HL-60 (cell line): ENCODE data around the gene MGP.

Experiments used
- DNase-seq, 2 experiments: peaks; one replicate each; pipeline ENCODE4 v3.0.0-alpha.2; 2010 to 2020; ENCODE audit warnings: low read depth in 1 of 2, low spot score in 1 of 2
- H3K27ac ChIP-seq: fragments of 250-450 bp; sonication (Bioruptor Pico); replicated peaks from 2 replicates; pipeline ENCODE4 v1.5.1; 2020; ENCODE audit warnings: mild to moderate bottlenecking, moderate library complexity
- H3K27me3 ChIP-seq: fragments of 250-450 bp; sonication (Bioruptor Pico); 2 replicates; pipeline ENCODE4 v1.5.1; 2021; ENCODE audit warnings: mild to moderate bottlenecking, moderate library complexity; ENCODE audit not compliant: insufficient read depth, poor library complexity, severe bottlenecking
- H3K4me3 ChIP-seq: replicated peaks from 2 replicates; pipeline ENCODE4 v1.5.1; 2011; ENCODE audit warnings: mild to moderate bottlenecking, control low read depth, low read length; ENCODE audit not compliant: insufficient read depth
- GABPA ChIP-seq: IDR thresholded peaks from 2 replicates; pipeline ENCODE4 v1.6.1; 2012; ENCODE audit warnings: low read depth
- POLR2AphosphoS5 ChIP-seq: IDR thresholded peaks from 2 replicates; pipeline ENCODE4 v1.6.1; 2012; ENCODE audit warnings: low read depth
- SPI1 ChIP-seq: IDR thresholded peaks from 2 replicates; pipeline ENCODE4 v1.6.1; 2012; ENCODE audit warnings: low read depth, mild to moderate bottlenecking, borderline replicate concordance
- TF ChIP-seq, protein P1 (sequence below): IDR thresholded peaks from 2 replicates; pipeline ENCODE4 v1.6.1; 2012; ENCODE audit warnings: low read depth; ENCODE audit not compliant: insufficient replicate concordance
- TF ChIP-seq, protein P2 (sequence below): IDR thresholded peaks from one replicate; pipeline ENCODE4 v1.5.1; 2011; ENCODE audit warnings: low read length, control low read depth, inconsistent platforms; ENCODE audit not compliant: insufficient read depth

MGP gene

DNA sequence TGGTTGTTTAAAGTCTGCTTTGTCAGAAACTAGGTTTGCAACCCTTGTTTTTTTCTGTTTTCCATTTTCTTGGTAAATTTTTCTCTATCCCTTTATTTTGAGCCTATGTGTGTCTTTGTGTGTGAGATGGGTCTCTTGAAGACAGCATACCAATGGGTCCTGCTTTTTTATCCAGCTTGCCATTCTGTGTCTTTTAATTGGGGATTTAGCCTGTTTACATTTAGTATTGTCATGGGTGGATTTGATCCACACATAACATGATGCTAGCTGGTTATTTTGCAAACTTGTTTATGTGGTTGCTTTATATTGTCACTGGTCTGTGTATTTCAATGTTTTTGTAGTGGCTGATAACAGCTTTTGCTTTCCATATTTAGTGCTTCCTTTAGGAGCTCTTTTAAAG, 25.2 kb downstream of the MGP start:
- no peak for TF ChIP-seq GABPA
- TF ChIP-seq, protein P1, sequence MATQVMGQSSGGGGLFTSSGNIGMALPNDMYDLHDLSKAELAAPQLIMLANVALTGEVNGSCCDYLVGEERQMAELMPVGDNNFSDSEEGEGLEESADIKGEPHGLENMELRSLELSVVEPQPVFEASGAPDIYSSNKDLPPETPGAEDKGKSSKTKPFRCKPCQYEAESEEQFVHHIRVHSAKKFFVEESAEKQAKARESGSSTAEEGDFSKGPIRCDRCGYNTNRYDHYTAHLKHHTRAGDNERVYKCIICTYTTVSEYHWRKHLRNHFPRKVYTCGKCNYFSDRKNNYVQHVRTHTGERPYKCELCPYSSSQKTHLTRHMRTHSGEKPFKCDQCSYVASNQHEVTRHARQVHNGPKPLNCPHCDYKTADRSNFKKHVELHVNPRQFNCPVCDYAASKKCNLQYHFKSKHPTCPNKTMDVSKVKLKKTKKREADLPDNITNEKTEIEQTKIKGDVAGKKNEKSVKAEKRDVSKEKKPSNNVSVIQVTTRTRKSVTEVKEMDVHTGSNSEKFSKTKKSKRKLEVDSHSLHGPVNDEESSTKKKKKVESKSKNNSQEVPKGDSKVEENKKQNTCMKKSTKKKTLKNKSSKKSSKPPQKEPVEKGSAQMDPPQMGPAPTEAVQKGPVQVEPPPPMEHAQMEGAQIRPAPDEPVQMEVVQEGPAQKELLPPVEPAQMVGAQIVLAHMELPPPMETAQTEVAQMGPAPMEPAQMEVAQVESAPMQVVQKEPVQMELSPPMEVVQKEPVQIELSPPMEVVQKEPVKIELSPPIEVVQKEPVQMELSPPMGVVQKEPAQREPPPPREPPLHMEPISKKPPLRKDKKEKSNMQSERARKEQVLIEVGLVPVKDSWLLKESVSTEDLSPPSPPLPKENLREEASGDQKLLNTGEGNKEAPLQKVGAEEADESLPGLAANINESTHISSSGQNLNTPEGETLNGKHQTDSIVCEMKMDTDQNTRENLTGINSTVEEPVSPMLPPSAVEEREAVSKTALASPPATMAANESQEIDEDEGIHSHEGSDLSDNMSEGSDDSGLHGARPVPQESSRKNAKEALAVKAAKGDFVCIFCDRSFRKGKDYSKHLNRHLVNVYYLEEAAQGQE, result no peak
- TF ChIP-seq, protein P2, sequence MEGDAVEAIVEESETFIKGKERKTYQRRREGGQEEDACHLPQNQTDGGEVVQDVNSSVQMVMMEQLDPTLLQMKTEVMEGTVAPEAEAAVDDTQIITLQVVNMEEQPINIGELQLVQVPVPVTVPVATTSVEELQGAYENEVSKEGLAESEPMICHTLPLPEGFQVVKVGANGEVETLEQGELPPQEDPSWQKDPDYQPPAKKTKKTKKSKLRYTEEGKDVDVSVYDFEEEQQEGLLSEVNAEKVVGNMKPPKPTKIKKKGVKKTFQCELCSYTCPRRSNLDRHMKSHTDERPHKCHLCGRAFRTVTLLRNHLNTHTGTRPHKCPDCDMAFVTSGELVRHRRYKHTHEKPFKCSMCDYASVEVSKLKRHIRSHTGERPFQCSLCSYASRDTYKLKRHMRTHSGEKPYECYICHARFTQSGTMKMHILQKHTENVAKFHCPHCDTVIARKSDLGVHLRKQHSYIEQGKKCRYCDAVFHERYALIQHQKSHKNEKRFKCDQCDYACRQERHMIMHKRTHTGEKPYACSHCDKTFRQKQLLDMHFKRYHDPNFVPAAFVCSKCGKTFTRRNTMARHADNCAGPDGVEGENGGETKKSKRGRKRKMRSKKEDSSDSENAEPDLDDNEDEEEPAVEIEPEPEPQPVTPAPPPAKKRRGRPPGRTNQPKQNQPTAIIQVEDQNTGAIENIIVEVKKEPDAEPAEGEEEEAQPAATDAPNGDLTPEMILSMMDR, result no peak
- no peak for TF ChIP-seq SPI1
- no peak for TF ChIP-seq POLR2AphosphoS5
- no peak for DNase-seq
- Histone ChIP-seq H3K27me3 (no peaks in the 10 kb centered on the region), H3K4me3 (no peak overlapping the region), H3K27ac (no peak overlapping the region)

DNA sequence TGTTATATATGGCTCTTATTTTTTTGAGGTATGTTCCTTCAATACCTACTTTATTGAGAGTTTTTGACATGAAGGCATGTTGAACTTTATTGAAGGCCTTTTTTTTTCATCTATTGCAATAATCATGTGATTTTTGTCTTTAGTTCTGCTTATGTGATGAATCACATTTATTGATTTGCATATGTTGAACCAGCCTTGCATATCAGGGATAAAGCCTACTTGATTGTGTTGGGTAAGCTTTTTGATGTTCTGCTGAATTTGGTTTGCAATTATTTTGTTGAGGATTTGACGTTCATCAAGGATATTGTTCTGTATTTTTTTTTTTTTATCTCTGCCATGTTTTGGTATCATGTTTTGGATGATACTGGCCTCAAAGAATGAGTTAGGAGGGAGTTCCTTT, 27.1 kb downstream of the MGP start:
- no peak for DNase-seq
- Histone ChIP-seq H3K27me3 (no peaks in the 10 kb centered on the region), H3K27ac (no peak overlapping the region), H3K4me3 (no peak overlapping the region)
- TF ChIP-seq POLR2AphosphoS5, result no peak
- TF ChIP-seq, protein P1, result no peak
- TF ChIP-seq, protein P2, result no peak

DNA sequence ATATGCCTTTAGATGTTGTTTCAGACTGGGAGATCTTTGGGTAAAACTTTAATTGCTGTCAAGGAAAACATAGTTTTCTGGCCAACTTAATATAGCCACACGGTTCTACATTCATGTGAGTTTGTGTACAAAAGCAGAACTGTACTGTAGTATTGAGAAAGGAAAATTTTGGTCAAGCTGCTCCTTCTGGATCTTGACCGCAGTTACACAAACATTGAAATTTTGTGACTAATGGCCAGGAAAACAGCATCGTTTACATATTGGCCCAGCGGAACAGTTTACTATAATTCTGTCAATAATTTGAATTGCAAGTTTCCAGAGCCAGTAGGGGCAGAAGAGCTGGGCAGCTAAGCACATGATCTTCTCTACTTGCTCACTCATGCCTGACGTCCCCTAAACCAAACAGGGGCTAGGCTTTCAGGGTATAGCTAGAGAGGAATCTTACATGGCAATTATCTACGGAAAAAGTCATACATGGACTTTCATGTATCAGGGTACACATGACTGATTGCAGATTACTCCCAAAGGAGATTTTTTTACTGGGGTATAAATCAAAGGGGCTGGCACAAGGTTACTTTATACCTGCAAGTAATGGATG, 31.0 kb downstream of the MGP start:
- Histone ChIP-seq H3K27me3 (no peaks in the 10 kb centered on the region), H3K27ac (no peak overlapping the region), H3K4me3 (no peak overlapping the region)
- TF ChIP-seq POLR2AphosphoS5 (no peak), SPI1 (peak; percentile 15; the same call in 1 of the 2 replicates)
- DNase-seq, result peak in 1 of 2 experiments; percentile 14

DNA sequence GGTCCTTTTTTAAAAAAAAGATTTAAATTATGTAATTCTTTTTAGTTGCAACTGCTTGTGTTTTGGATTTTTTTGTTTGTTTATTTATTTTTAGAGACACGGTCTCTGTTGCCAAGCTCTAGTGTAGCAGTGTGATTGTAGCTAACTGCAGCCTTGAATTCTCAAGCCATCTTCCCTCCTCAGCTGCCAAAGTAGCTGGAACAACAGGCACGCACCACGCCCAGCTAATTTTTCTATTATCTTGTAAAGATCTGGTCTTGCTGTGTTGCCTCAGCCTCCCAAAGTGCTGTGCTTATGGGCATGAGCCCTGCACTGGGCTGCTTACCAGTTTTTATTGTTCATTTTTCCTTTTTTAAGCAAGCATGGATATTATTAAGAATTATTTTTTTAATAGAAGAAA, 31.7 kb downstream of the MGP start:
- Histone ChIP-seq H3K27ac (no peak overlapping the region), H3K27me3 (no peaks in the 10 kb centered on the region), H3K4me3 (no peak overlapping the region)
- TF ChIP-seq GABPA (no peak), POLR2AphosphoS5 (no peak), SPI1 (no peak)
- TF ChIP-seq, protein P2, result no peak
- TF ChIP-seq, protein P1, result no peak
- no peak for DNase-seq
